NT2/D1 (cell line): ENCODE measurements around the gene PHLDB3.

ENCODE experiments used
- SUZ12 ChIP-seq: IDR thresholded peaks from 2 replicates; pipeline ENCODE4 v1.6.1; 2011; ENCODE audit not compliant: insufficient read length, insufficient read depth; ENCODE audit errors: extremely low read depth
- YY1 ChIP-seq: IDR thresholded peaks from 2 replicates; pipeline ENCODE4 v1.6.1; 2011; ENCODE audit not compliant: insufficient read length, insufficient read depth
- ZNF274 ChIP-seq: IDR thresholded peaks from 2 replicates; pipeline ENCODE4 v1.6.1; 2011; ENCODE audit warnings: mild to moderate bottlenecking, low read depth, low read length

DNA sequence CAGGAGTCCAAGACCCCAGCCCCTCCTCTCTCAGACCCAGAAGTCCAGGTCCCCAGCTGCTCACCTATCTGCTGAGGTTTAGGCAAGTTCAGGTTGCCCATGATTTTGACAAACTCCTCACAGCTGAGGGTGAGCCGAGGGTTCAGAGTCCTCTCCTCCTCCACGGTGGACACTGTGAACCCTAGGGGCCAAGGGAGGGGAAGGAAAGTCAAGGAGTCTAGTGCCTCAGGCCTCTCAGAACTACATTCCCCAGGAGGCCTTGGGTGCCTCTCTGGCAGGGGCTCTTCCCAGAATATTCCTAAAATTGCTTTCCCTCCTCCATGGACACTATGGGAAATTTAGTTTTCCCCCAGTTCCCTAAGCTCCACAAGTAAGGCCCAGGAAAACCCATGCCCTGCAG is 3.3 kb upstream of the PHLDB3 start:
- TF ChIP-seq ZNF274 (no peak), YY1 (no peak), SUZ12 (no peak)
